HG03159 (cell line): ENCODE results near the gene ADRM1.
A peak's percentile ranks its signal among the peaks of the same experiment; 100 is the strongest.

Source experiments
- ATAC-seq: cut with Tn5 transposase; IDR thresholded peaks from one replicate; pipeline ENCODE4 v1.9.1; 2021; ENCODE audit warnings: mild to moderate bottlenecking, moderate library complexity; ENCODE audit not compliant: unreplicated experiment

The ADRM1 gene

GRCh38 chr20:62296724-62297448, 5.9 kb upstream of the ADRM1 start:
- ATAC-seq = no peak

GRCh38 chr20:62297449-62298227, 5.2 kb upstream of the ADRM1 start:
- ATAC-seq = no peak

GRCh38 chr20:62298577-62299249, 4.1 kb upstream of the ADRM1 start:
- ATAC-seq = no peak

- no peak for ATAC-seq
These were observed 3.0 kb upstream of the ADRM1 start for GRCh38 chr20:62299666-62300236.

GRCh38 chr20:62300319-62300718, 2.5 kb upstream of the ADRM1 start:
- ATAC-seq = no peak

- no peak for ATAC-seq
These were observed 1.6 kb upstream of the ADRM1 start for GRCh38 chr20:62301111-62301668.

- ATAC-seq = peak; percentile 42
These were observed 940 bp upstream of the ADRM1 start for GRCh38 chr20:62301773-62302340.

- no peak for ATAC-seq
These were observed 204 bp downstream of the ADRM1 start for GRCh38 chr20:62303062-62303339.

- no peak for ATAC-seq
These were observed 786 bp downstream of the ADRM1 start for GRCh38 chr20:62303340-62304226.

GRCh38 chr20:62304331-62305148, 1.7 kb downstream of the ADRM1 start:
- no peak for ATAC-seq

- ATAC-seq = no peak
These were observed 2.5 kb downstream of the ADRM1 start for GRCh38 chr20:62305149-62305764.

GRCh38 chr20:62305765-62306413, 3.1 kb downstream of the ADRM1 start:
- ATAC-seq = no peak

GRCh38 chr20:62306414-62307187, 3.8 kb downstream of the ADRM1 start:
- ATAC-seq = no peak

GRCh38 chr20:62307226-62308101, 4.7 kb downstream of the ADRM1 start:
- no peak for ATAC-seq

GRCh38 chr20:62308102-62308822, 5.5 kb downstream of the ADRM1 start:
- no peak for ATAC-seq
